Right atrium auricular region (tissue), 2 donors: ENCODE measurements around the gene HRH3. TPM values are rescaled to one million over a fixed set of nuclear protein-coding genes. Genes with fewer than 3 reads are reported as not detected.

Source experiments
- DNase-seq: peaks from one replicate; pipeline ENCODE4 v3.0.0-alpha.2; 2019; ENCODE audit warnings: low spot score
- H3K27ac ChIP-seq, 2 donors: fragments of 200-600 bp; sonication (generic); 1 replicate in 1 of 2; 2 replicates in 1 of 2; pipeline ENCODE4 v1.5.1; 2016 to 2019
- H3K27me3 ChIP-seq, 2 donors: fragments of 200-600 bp; sonication (generic); one replicate each; pipeline versions ENCODE4 v1.5.1 to v1.6.0; 2017 to 2019
- H3K36me3 ChIP-seq: fragments of 200-600 bp; sonication (generic); one replicate; pipeline ENCODE4 v1.5.1; 2016
- H3K4me1 ChIP-seq, 2 donors: fragments of 200-600 bp; sonication (generic); one replicate each; pipeline versions ENCODE4 v1.5.1 to v1.6.0; 2017 to 2019
- H3K4me3 ChIP-seq, 2 donors: fragments of 200-600 bp; sonication (generic); 1 replicate in 1 of 2; 2 replicates in 1 of 2; pipeline ENCODE4 v1.5.1; 2017 to 2019; ENCODE audit warnings: mild to moderate bottlenecking in 1 of 2, moderate library complexity in 1 of 2
- H3K9me3 ChIP-seq, 2 donors: fragments of 200-600 bp; sonication (generic); one replicate each; pipeline ENCODE4 v1.5.1; 2019
- total RNA-seq, 2 donors: library from RNA; depleted of rRNA; stranded (reverse); fragments of >200 nt; gene quantifications; one replicate each; pipeline ENCODE4 v1.1.0, GENCODE V29; 2016
- TF ChIP-seq, protein P1 (sequence below), 2 donors: fragments of 200-600 bp; sonication (generic); IDR thresholded peaks; one replicate each; pipeline ENCODE4 v1.5.1; 2019; ENCODE audit warnings: antibody characterized with exemption in 2 of 2

The HRH3 gene
- total RNA-seq, 2 donors from 2014 or later, result not detected

DNA sequence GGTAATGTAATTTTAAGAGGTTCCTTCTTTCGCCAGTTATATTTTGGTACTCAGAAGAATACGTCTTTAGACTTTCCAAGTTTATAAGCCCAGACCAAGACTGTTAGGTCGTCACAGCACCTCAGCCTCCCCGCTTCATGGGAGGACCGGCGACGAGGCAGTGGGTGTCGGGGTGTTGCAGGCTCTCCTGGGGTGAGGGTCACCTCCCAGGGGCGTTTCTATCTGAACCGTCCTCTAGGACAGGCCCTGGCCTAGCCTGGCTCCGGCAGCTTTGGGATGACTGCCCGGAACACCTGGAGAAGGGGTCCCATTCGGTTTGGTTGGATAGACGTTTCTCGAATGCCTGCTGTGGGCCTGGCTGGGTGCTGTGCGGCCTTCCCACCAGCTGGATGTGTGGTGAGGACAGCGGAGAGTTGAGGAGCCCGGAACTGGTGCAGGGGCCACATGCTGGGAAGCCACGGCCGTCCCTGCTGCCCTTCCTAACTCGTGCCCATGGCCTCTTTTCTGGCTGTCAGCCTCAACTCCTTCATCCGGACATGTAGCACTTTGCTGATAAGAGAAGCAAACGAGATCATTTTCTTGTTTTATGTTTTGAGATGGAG is 19.3 kb upstream of the HRH3 start:
- no peaks in the 10 kb centered on the region for H3K27me3 ChIP-seq
- TF ChIP-seq, protein P1, sequence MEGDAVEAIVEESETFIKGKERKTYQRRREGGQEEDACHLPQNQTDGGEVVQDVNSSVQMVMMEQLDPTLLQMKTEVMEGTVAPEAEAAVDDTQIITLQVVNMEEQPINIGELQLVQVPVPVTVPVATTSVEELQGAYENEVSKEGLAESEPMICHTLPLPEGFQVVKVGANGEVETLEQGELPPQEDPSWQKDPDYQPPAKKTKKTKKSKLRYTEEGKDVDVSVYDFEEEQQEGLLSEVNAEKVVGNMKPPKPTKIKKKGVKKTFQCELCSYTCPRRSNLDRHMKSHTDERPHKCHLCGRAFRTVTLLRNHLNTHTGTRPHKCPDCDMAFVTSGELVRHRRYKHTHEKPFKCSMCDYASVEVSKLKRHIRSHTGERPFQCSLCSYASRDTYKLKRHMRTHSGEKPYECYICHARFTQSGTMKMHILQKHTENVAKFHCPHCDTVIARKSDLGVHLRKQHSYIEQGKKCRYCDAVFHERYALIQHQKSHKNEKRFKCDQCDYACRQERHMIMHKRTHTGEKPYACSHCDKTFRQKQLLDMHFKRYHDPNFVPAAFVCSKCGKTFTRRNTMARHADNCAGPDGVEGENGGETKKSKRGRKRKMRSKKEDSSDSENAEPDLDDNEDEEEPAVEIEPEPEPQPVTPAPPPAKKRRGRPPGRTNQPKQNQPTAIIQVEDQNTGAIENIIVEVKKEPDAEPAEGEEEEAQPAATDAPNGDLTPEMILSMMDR (IDR thresholded peaks at IDR 0.05), result no peak
- H3K9me3 ChIP-seq, result no peaks in the 10 kb centered on the region
- DNase-seq, result no peak
- H3K4me1 ChIP-seq, result peaks cover 0 to 65% of the 10 kb centered on the region in 2 donors
- peak overlapping the region; percentile 84 to 95 for H3K4me3 ChIP-seq
- H3K27ac ChIP-seq, result peak overlapping the region; percentile 92 to 93
- H3K36me3 ChIP-seq, result no peaks in the 10 kb centered on the region

DNA sequence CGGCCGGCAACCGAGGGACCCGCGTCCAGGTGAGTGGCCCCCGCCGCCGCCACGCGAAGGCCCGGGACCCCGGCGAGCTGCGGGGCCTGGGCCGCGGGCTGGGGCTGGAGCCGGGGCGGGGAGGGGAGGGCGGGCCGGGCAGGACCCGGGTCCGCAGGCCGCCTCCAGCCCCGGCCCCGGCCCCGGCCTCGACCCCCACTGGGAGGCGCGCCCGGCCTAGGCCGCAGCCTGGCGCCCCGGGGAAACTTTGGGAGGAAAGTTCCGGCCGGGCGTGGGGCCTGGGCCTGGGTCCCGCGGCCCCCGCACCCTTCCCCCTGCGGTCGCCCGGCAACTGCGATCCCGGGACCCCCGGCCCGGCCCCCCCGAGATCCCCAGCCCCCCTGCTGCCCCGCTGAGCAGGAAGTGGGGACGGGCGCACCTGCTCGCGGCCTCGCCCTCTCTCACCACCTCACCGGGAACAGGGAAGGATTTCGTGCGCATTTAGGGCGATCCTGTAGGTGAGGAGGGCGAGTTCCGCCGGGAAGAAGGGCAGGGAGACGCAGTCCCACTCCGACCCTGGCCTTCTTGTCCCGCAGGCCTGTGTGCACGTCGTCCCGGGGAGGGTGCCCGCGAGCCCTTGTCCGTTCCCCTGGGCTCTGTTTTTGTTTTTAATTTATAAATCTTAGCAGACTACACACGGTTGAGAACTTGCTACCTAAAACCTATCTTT is 18.6 kb upstream of the HRH3 start:
- Histone ChIP-seq H3K36me3 (no peaks in the 10 kb centered on the region), H3K27ac (peak overlapping the region; percentile 92 to 93), H3K4me1 (peaks cover 0 to 64% of the 10 kb centered on the region in 2 donors), H3K9me3 (no peaks in the 10 kb centered on the region), H3K4me3 (peak overlapping the region; percentile 84 to 95), H3K27me3 (no peaks in the 10 kb centered on the region)
- TF ChIP-seq, protein P1 (IDR thresholded peaks at IDR 0.05), result no peak
- no peak for DNase-seq

DNA sequence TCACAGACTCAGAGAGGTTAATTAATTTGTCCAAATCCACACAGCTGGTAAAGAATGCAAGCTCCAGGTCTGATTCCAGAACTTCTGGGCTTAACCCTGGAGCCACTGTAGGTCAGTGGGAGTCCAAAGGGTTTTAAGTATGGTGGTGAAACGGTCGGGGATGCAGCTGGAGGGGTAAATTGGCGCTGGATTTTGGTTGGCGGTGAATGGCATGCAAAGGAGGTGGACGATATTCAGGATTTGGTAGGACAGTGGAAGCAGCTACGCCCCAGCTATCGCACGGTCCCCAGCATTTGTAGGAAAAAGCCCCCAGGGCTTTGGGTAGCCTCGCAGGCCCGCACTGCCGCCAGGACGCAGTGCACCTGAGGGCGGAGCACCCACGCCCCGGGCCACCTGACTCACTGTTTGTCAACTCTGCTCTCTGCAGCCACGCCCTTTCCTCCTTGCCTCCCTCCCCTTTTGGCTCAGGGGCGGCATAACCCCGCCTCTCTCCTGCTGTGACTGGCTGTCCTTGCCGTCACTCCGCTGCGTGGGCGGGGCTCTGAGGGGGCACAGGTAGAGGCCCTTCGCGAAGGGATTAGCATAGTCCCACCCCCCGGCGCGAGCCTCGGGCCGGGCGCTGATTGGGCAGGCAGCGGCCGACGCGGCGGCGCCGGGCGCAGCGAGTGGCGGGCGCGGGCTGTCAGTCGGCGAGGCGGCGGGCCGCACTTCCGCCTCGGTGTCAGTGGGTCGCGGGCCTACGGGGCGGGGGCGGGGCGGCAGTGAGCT is 17.9 kb upstream of the HRH3 start, which contains the start of gene OSBPL2:
TSS of gene OSBPL2 (plus strand) at position 721 of the 768 bp plus-strand sequence. CDS start 17,664 bp downstream, outside the sequence.
- peaks cover 0 to 68% of the 10 kb centered on the region in 2 donors for H3K4me1 ChIP-seq
- H3K4me3 ChIP-seq, result peak within 1 kb of the TSS; percentile 84 to 95

DNA sequence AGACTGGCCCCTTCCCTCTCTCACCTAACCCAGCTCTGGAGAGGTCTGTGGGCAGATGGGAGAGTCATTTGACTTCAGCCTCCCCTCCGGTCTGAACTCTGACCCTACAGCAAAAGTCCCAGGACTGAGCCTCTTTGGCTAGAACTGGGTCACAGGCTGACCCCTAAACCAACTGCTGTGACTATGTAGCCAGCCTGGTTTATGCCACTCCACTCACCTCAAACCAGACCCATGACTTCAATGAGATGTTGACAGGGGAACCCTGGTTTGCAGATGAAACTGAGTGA is 17.4 kb upstream of the HRH3 start:
- no peaks in the 10 kb centered on the region for H3K27me3 ChIP-seq
- peaks cover 0 to 67% of the 10 kb centered on the region in 2 donors for H3K4me1 ChIP-seq
- H3K36me3 ChIP-seq, result no peaks in the 10 kb centered on the region
- peak overlapping the region in 1 of 2 donors; percentile 45 for H3K4me3 ChIP-seq
- DNase-seq, result no peak
- H3K27ac ChIP-seq, result peak overlapping the region; percentile 77 to 82
- no peaks in the 10 kb centered on the region for H3K9me3 ChIP-seq
- TF ChIP-seq, protein P1 (IDR thresholded peaks at IDR 0.05), result no peak

More for the DNA sequence above, 17.9 kb upstream of the HRH3 start, which contains the start of gene OSBPL2:
- Histone ChIP-seq H3K27me3 (no peaks in the 10 kb centered on the region), H3K36me3 (no peaks in the 10 kb centered on the region), H3K27ac (peak within 1 kb of the TSS; percentile 92 to 93), H3K9me3 (no peaks in the 10 kb centered on the region)
- TF ChIP-seq, protein P1 (IDR thresholded peaks at IDR 0.05), result no peak
- peak; percentile 100 for DNase-seq

DNA sequence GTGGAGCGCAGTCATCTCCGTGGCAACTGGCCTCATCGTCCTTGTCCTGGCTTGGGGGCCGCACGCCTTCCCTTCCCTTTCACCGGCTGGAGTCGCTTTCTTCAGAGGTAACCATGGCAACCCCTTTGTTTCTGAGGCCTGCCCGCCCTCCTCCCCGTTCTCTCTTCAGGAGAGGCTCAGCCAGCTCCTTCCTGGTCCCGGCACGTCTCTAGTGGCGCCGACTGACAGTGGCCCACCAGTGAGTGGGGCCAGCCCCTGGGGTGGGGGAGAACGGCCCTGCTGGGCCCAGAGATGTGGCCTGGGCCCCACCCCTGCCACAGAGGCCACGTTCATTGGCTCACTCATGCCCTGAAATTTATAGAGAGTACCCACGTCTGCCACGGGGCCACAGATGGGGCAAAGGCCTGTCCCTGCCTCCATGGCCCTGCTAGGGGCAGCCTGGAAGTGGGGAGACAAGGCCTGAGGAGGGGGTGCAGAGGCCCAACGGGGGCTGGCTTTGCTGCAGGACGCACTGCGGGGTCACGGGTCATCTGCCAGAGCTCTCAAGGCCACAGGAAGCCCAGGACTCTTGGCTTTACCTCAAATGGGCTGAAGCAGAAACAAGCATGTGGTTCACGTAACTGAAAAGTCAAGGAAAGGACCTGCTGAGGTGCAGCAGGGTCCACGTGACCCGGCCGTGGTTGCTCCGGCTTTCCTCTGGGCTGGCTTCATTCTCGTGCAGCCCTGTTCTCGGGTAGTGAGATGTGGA is 16.9 kb upstream of the HRH3 start:
- Histone ChIP-seq H3K27me3 (no peaks in the 10 kb centered on the region), H3K4me1 (peaks cover 0 to 62% of the 10 kb centered on the region in 2 donors), H3K27ac (peak overlapping the region; percentile 77 to 82), H3K4me3 (no peak overlapping the region), H3K36me3 (no peaks in the 10 kb centered on the region), H3K9me3 (no peaks in the 10 kb centered on the region)
- TF ChIP-seq, protein P1 (IDR thresholded peaks at IDR 0.05), result no peak
- DNase-seq, result no peak
